GM23338 (cell line): ENCODE measurements around the gene SLC25A40. TPM values are rescaled to one million over a fixed set of nuclear protein-coding genes. Genes with fewer than 3 reads are reported as not detected.

ENCODE experiments used
- ATAC-seq: fragments of 200-7000 bp; cut with Tn5 transposase; 3 replicates; pipeline ENCODE4 v1.9.1; 2020
- DNase-seq: peaks from one replicate; pipeline ENCODE4 v3.0.0-alpha.2; 2015; ENCODE audit warnings: low spot score
- H2AFZ ChIP-seq: fragments of 200-600 bp; sonication (generic); 2 replicates; pipeline ENCODE4 v1.8.0; 2016; ENCODE audit warnings: antibody characterized with exemption, mild to moderate bottlenecking, moderate library complexity
- H3F3A ChIP-seq: fragments of 200-600 bp; sonication (generic); replicated peaks from 2 replicates; pipeline ENCODE4 v1.8.0; 2017; ENCODE audit warnings: antibody characterized with exemption, mixed run types, low read depth
- H3K27ac ChIP-seq: fragments of 200-600 bp; sonication (generic); 2 replicates; pipeline ENCODE4 v1.6.1; 2016; ENCODE audit warnings: low read depth
- H3K27me3 ChIP-seq: fragments of 200-600 bp; sonication (generic); 2 replicates; pipeline ENCODE4 v1.8.0; 2016; ENCODE audit warnings: mild to moderate bottlenecking, mixed run types, moderate library complexity; ENCODE audit not compliant: insufficient read depth
- H3K36me3 ChIP-seq: fragments of 200-600 bp; sonication (generic); 2 replicates; pipeline ENCODE4 v1.8.0; 2016; ENCODE audit warnings: mild to moderate bottlenecking; ENCODE audit not compliant: insufficient read depth
- H3K4me1 ChIP-seq: fragments of 200-600 bp; sonication (generic); 2 replicates; pipeline ENCODE4 v1.8.0; 2016; ENCODE audit warnings: mild to moderate bottlenecking, moderate library complexity; ENCODE audit not compliant: insufficient read depth
- H3K4me2 ChIP-seq: fragments of 200-600 bp; sonication (generic); 2 replicates; pipeline ENCODE4 v1.7.1; 2017; ENCODE audit warnings: mixed run types
- H3K4me3 ChIP-seq: fragments of 200-600 bp; sonication (generic); 2 replicates; pipeline ENCODE4 v1.6.1; 2016; ENCODE audit warnings: mixed run types
- H3K79me2 ChIP-seq: fragments of 200-600 bp; sonication (generic); replicated peaks from 2 replicates; pipeline ENCODE4 v1.8.0; 2017; ENCODE audit warnings: mild to moderate bottlenecking; ENCODE audit not compliant: insufficient read depth
- H3K9me2 ChIP-seq: fragments of 200-600 bp; sonication (generic); 2 replicates; pipeline ENCODE4 v1.8.0; 2017; ENCODE audit not compliant: insufficient read depth
- H4K20me1 ChIP-seq: fragments of 200-600 bp; sonication (generic); replicated peaks from 2 replicates; pipeline ENCODE4 v1.8.0; 2017; ENCODE audit warnings: mild to moderate bottlenecking; ENCODE audit not compliant: insufficient read depth
- H3K27ac Mint-ChIP-seq: 2 replicates; pipeline ENCODE4 v1.8.0; 2020; ENCODE audit warnings: inconsistent platforms, mild to moderate bottlenecking, moderate library complexity, mixed read lengths
- H3K27me3 Mint-ChIP-seq: 3 replicates; pipeline ENCODE4 v1.8.0; 2022; ENCODE audit warnings: low read depth, mild to moderate bottlenecking, moderate library complexity, mixed read lengths, inconsistent platforms; ENCODE audit not compliant: insufficient read depth, poor library complexity
- H3K36me3 Mint-ChIP-seq: 3 replicates; pipeline ENCODE4 v1.8.0; 2021; ENCODE audit warnings: low read depth, mild to moderate bottlenecking, inconsistent platforms, moderate library complexity, mixed read lengths
- H3K4me1 Mint-ChIP-seq: 3 replicates; pipeline ENCODE4 v1.8.0; 2020; ENCODE audit warnings: mild to moderate bottlenecking, inconsistent platforms, mixed read lengths
- H3K4me3 Mint-ChIP-seq: 3 replicates; pipeline ENCODE4 v1.8.0; 2021; ENCODE audit warnings: moderate library complexity, mild to moderate bottlenecking, inconsistent platforms, mixed read lengths
- H3K9me3 Mint-ChIP-seq: 3 replicates; pipeline ENCODE4 v1.8.0; 2020; ENCODE audit warnings: moderate library complexity, mild to moderate bottlenecking, inconsistent platforms, mixed read lengths
- CREB1 ChIP-seq: fragments of 250-450 bp; sonication (Bioruptor Pico); IDR thresholded peaks from 2 replicates; pipeline ENCODE4 v1.5.0; 2020; ENCODE audit warnings: low read depth, mild to moderate bottlenecking, moderate library complexity
- ETS1 ChIP-seq: IDR thresholded peaks from 2 replicates; pipeline ENCODE4 v1.6.1; 2016; ENCODE audit warnings: antibody characterized with exemption
- EZH2 ChIP-seq: fragments of 200-600 bp; sonication (generic); IDR thresholded peaks from one replicate; pipeline ENCODE4 v1.8.0; 2017; ENCODE audit warnings: antibody characterized with exemption, mild to moderate bottlenecking, low read depth; ENCODE audit not compliant: unreplicated experiment
- EZH2phosphoT487 ChIP-seq: fragments of 200-600 bp; sonication (generic); IDR thresholded peaks from one replicate; pipeline ENCODE4 v1.8.1; 2018; ENCODE audit warnings: antibody characterized with exemption; ENCODE audit not compliant: unreplicated experiment
- JUNB ChIP-seq: IDR thresholded peaks from one replicate; pipeline ENCODE4 v1.6.1; 2016; ENCODE audit warnings: antibody characterized with exemption; ENCODE audit not compliant: unreplicated experiment
- NANOG ChIP-seq: IDR thresholded peaks from 2 replicates; pipeline ENCODE4 v1.6.1; 2016; ENCODE audit warnings: antibody characterized with exemption, borderline replicate concordance
- POLR2AphosphoS5 ChIP-seq: IDR thresholded peaks from 2 replicates; pipeline ENCODE4 v1.6.1; 2016; ENCODE audit warnings: antibody characterized with exemption, low read depth
- REST ChIP-seq: IDR thresholded peaks from one replicate; pipeline ENCODE4 v1.6.1; 2018; ENCODE audit warnings: antibody characterized with exemption; ENCODE audit not compliant: unreplicated experiment
- STAT1 ChIP-seq: IDR thresholded peaks from one replicate; pipeline ENCODE4 v1.6.1; 2016; ENCODE audit warnings: antibody characterized with exemption; ENCODE audit not compliant: unreplicated experiment
- ZNF114 ChIP-seq: fragments of 250-450 bp; sonication (Bioruptor Pico); IDR thresholded peaks from 2 replicates; pipeline ENCODE4 v1.5.0; 2020; ENCODE audit warnings: mild to moderate bottlenecking, moderate library complexity
- ZNF331 ChIP-seq: fragments of 250-450 bp; sonication (Bioruptor Pico); IDR thresholded peaks from 2 replicates; pipeline ENCODE4 v1.5.0; 2020; ENCODE audit warnings: low read depth, mild to moderate bottlenecking, moderate library complexity
- polyA plus RNA-seq: library from polyadenylated mRNA; unstranded; fragments of >200 nt; fragmentation: Nextera tagmentation; extraction: Ambion mirVana; gene quantifications from 2 replicates; pipeline ENCODE4 v1.2.1, GENCODE V29; 2016
- total RNA-seq: library from RNA; depleted of rRNA; stranded (reverse); fragments of >200 nt; shearing (Covaris generic); gene quantifications from 2 replicates; pipeline ENCODE4 v1.2.3, GENCODE V29; 2014

Gene SLC25A40
- total and polyA plus RNA-seq, 2 experiments from 2014 or later, result 8.4 to 30.7 TPM

- Mint-ChIP-seq H3K9me3 (no peaks in the 10 kb centered on the region), H3K36me3 (peaks cover 44% of the 10 kb centered on the region), H3K27me3 (peaks cover 3% of the 10 kb centered on the region), H3K4me1 (peaks cover 20% of the 10 kb centered on the region), H3K4me3 (peak overlapping the region; percentile 78), H3K27ac (no peak overlapping the region)
- Histone ChIP-seq H3K4me3 (peak overlapping the region; percentile 70), H3K9me2 (no peaks in the 10 kb centered on the region), H3K27ac (no peak overlapping the region), H3F3A (peaks cover 6% of the 10 kb centered on the region; the same call in 1 of the 2 replicates), H3K4me1 (peaks cover 19% of the 10 kb centered on the region), H2AFZ (no peak overlapping the region), H4K20me1 (peaks cover 7% of the 10 kb centered on the region), H3K79me2 (peaks cover 86% of the 10 kb centered on the region), H3K27me3 (no peaks in the 10 kb centered on the region), H3K36me3 (peaks cover 28% of the 10 kb centered on the region), H3K4me2 (peak overlapping the region; percentile 89)
- DNase-seq (no peak), ATAC-seq (no peak)
- no peak for TF ChIP-seq STAT1
- no peak for TF ChIP-seq REST
- no peak for TF ChIP-seq EZH2phosphoT487
- no peak for TF ChIP-seq POLR2AphosphoS5
- TF ChIP-seq JUNB, result no peak
These were observed 2.1 kb upstream of the SLC25A40 start for GRCh38 chr7:87878208-87878735.

GRCh38 chr7:87877366-87878040 lies 1.3 kb upstream of the SLC25A40 start:
- Histone ChIP-seq H3K27me3 (no peaks in the 10 kb centered on the region), H3K4me1 (peaks cover 19% of the 10 kb centered on the region), H3K36me3 (peaks cover 28% of the 10 kb centered on the region), H2AFZ (no peak overlapping the region), H3K4me3 (peak overlapping the region; percentile 70), H3K9me2 (no peaks in the 10 kb centered on the region), H3K4me2 (peak overlapping the region; percentile 89), H3K27ac (peak overlapping the region; percentile 99), H3F3A (peaks cover 6% of the 10 kb centered on the region; the same call in 1 of the 2 replicates), H4K20me1 (peaks cover 7% of the 10 kb centered on the region; the same call in 1 of the 2 replicates), H3K79me2 (peaks cover 86% of the 10 kb centered on the region)
- no peak overlapping the region for H3K27ac Mint-ChIP-seq
- peaks cover 2% of the 10 kb centered on the region; the same call in 2 of the 3 replicates for H3K9me3 Mint-ChIP-seq
- peak overlapping the region; percentile 78 for H3K4me3 Mint-ChIP-seq
- no peak for ATAC-seq
- DNase-seq, result no peak
- TF ChIP-seq CREB1 (CRISPR knock-in tag), result no peak
- TF ChIP-seq JUNB, result no peak
- no peak for TF ChIP-seq ZNF114 (CRISPR knock-in tag)
- TF ChIP-seq POLR2AphosphoS5, result no peak
- TF ChIP-seq ZNF331 (CRISPR knock-in tag), result no peak
- no peak for TF ChIP-seq REST
- TF ChIP-seq ETS1, result no peak
- no peak for TF ChIP-seq EZH2
- no peak for TF ChIP-seq NANOG
- TF ChIP-seq EZH2phosphoT487, result no peak
- peaks cover 20% of the 10 kb centered on the region for H3K4me1 Mint-ChIP-seq
- H3K27me3 Mint-ChIP-seq, result peaks cover 3% of the 10 kb centered on the region
- peaks cover 44% of the 10 kb centered on the region for H3K36me3 Mint-ChIP-seq
